Thyroid gland (tissue), 4 donors: ENCODE results near the gene PSMD14.

Experiments used
- POLR2A ChIP-seq, 2 donors: fragments of 450-650 bp; IDR thresholded peaks; one replicate each; pipeline ENCODE4 v1.6.1; 2017; ENCODE audit warnings: antibody characterized with exemption in 2 of 2, mild to moderate bottlenecking in 2 of 2, moderate library complexity in 1 of 2
- TF ChIP-seq, protein P1 (sequence below), 6 experiments: fragments of 200-600 bp in 3 of 6; fragments of 450-650 bp in 3 of 6; sonication (generic) in 3 of 6; IDR thresholded peaks; one replicate each; pipeline ENCODE4 v1.5.1; 2016 to 2019; ENCODE audit warnings: antibody characterized with exemption in 6 of 6, mild to moderate bottlenecking in 2 of 6, inconsistent platforms in 1 of 6, moderate library complexity in 1 of 6

DNA sequence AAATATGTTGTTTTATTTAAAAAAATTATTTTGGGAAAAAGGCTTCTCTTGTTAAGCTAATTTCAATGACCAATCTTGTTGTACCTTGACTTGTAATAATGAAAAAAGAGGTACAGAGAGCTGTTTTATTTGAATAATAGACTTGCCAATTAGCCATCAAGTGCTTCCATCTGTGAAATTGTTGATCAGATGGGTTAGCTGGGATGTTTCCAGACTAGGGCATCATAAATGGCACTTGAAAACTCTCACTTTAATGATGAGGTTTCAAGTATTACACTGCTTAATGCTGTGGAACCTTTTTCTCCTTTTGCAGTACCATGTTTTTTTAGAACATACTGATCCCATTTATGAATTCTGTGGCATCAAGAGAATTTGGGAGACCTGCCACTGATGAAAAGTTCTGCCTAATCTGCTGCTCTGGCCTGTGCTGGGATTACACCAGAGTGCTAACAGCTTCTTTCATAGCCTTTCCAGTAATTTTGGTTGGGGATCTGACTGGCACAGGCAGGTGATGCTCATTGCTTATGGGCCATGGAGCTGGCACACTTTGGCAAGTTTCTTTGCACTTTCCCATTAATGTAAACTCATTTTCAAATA lies 24.2 kb downstream of the PSMD14 start:
- TF ChIP-seq, protein P1, sequence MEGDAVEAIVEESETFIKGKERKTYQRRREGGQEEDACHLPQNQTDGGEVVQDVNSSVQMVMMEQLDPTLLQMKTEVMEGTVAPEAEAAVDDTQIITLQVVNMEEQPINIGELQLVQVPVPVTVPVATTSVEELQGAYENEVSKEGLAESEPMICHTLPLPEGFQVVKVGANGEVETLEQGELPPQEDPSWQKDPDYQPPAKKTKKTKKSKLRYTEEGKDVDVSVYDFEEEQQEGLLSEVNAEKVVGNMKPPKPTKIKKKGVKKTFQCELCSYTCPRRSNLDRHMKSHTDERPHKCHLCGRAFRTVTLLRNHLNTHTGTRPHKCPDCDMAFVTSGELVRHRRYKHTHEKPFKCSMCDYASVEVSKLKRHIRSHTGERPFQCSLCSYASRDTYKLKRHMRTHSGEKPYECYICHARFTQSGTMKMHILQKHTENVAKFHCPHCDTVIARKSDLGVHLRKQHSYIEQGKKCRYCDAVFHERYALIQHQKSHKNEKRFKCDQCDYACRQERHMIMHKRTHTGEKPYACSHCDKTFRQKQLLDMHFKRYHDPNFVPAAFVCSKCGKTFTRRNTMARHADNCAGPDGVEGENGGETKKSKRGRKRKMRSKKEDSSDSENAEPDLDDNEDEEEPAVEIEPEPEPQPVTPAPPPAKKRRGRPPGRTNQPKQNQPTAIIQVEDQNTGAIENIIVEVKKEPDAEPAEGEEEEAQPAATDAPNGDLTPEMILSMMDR (IDR thresholded peaks at IDR 0.05), result no peak
- no peak for TF ChIP-seq POLR2A (IDR thresholded peaks at IDR 0.05)
